T1000 (cell line): ENCODE data around the gene ALG9.
"Not testable (repeated sequence)": the region's sequence is repeated elsewhere in the genome, so short reads cannot be mapped to it uniquely, and the experiment has no call there.

ENCODE experiments used
- DNase-seq: peaks from one replicate; lab custom pipeline; 2025; ENCODE audit warnings: mixed read lengths; lab: John Stamatoyannopoulos, UW

Gene ALG9

DNA sequence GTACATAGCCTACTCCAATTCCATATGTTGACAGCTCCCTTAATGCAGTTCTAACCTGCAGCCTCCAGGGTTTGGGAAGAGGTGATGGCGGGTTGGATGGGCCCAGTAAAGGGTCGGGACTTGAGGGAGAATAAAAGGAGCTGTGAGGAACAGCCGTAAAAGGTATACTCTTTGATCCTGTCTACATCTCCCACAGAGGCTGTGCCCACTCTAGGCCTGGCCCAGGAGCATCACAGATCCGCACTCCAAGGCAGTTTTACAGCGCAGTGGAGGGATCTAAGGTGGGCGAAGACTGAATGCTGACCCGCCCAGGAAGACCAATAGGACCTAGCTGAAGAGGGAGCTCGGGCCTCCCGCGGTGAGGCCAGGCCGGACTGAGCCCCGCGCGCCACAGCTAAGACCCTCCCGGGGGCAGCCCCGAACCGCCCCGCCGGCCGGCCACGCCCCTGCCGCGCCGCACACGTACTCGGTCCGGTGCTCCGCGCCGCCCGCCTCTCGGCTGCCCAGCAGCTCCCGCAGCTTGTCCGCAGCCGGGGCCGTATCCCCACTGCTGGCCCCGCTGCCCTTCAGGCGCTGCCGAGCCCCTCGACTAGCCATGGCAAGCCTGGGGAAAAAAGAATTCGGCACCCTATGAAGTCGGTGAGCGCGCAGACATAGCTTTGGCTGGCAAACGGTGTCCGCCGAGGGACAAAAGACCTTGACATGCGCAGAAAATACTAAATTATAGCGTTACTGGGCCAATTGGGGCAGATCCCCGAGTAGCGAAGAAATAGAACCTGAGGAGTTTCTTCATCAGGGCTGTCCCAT, at the start of gene ALG9:
TSS of gene ALG9 (minus strand) at position 696 of the 807 bp plus-strand sequence. CDS start at position 597, 99 bp downstream.
- DNase-seq = peak; percentile 67

- DNase-seq = no peak
Observed at GRCh38 chr11:111920908-111921307, 49.5 kb upstream of the ALG9 start.

- no peak for DNase-seq
Observed at GRCh38 chr11:111918390-111919256, 47.2 kb upstream of the ALG9 start, which contains the start of gene C11orf52. Gene C11orf52, plus strand, starts transcription at chr11:111918913. Its CDS starts 60 bp downstream, at chr11:111918973.

DNA sequence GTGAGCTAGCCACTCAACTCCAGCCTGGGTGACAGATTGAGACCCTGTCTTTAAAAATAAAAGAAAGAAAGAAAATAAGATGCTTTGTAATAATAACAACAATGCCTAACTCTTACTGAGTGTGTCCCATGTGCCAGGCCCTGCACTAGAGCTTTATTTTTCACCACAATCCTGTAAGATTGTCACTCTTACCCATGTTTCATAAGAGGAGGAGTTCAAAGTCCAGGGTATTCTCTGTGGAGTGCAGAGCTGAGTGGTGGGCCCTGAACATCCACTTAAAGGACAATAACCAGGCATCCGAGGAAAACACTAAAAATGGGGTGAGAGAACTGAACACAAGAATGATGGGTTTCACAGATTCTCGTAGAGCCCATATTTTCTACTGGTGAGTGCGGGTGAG, 46.4 kb upstream of the ALG9 start:
- DNase-seq = no peak

GRCh38 chr11:111917312-111917711, 45.9 kb upstream of the ALG9 start:
- no peak for DNase-seq

DNA sequence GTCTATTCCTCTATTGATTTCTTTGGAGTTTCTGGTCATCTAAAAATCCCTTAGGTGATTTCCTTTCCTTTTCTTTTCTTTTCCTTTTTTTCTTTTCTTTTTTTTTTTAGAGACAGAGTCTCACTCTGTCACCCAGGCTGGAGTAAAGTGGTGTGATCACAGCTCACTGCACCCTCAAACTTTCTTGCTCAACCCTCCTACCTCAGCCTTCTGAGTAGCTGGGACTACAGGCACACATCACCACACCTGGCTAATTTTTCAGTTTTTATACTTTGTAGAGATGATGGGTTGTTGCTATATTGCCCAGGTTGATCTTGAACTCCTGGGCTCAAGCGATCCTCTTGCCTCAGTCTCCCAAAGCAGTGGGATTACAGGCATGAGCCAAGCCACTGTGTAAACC, 45.4 kb upstream of the ALG9 start:
- DNase-seq = no peak

DNA sequence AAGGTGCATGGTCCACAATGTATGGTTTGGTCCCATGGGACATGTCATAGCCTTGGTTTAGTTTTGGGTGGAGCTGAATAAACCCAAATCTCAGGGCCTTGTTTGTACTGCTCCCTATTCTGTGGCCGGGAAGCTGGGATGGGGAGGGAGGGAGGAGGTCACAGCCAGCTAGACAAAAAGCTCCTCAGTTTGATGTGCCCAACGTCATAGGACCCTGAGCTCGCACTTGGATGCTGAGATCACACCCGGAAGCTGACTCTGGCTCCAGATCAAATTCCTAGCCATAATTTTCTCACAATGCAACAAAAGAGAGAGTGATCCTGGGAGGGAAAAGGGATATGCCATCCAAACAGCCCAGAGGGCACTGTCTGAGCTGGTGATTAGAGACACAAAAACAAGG, 42.6 kb upstream of the ALG9 start:
- DNase-seq = no peak

DNA sequence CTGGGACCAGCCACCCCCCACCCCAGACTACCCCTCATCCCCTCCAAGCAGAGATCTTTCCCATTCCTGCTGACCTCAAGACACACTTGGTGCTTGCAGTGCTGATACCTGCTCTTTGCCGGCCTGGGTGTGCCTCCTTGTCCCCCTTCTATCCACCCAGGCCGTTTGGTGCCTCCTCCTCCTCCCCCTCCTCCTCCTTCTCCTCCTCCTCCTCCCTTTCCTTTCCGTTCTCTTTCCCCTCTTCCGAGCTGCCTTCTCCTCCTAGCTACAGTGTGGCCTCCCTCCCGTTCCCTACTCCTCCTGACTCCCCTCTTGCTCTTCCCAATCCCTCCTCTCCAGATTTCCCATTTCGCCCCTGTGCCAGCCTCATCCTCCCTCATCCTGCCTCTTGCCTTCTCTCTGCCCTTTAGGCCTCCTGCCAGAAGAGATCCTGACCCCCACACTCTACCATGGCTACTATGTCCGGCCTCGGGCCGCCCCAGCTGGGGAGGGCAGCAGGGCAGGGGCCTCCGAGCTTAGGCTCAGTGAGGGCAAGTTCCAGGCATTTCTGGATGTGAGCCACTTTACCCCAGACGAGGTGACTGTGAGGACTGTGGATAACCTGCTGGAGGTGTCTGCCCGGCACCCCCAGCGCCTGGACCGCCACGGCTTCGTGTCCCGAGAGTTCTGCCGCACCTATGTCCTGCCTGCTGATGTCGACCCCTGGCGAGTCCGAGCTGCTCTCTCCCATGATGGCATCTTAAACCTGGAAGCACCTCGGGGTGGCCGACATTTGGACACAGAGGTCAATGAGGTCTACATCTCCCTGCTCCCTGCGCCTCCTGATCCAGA, 41.9 kb upstream of the ALG9 start:
- DNase-seq = no peak

GRCh38 chr11:111912535-111912934, 41.2 kb upstream of the ALG9 start, which contains the start of gene HSPB2:
Gene HSPB2, plus strand, starts transcription at chr11:111912734. Its CDS starts 96 bp downstream, at chr11:111912830.
- no peak for DNase-seq

DNA sequence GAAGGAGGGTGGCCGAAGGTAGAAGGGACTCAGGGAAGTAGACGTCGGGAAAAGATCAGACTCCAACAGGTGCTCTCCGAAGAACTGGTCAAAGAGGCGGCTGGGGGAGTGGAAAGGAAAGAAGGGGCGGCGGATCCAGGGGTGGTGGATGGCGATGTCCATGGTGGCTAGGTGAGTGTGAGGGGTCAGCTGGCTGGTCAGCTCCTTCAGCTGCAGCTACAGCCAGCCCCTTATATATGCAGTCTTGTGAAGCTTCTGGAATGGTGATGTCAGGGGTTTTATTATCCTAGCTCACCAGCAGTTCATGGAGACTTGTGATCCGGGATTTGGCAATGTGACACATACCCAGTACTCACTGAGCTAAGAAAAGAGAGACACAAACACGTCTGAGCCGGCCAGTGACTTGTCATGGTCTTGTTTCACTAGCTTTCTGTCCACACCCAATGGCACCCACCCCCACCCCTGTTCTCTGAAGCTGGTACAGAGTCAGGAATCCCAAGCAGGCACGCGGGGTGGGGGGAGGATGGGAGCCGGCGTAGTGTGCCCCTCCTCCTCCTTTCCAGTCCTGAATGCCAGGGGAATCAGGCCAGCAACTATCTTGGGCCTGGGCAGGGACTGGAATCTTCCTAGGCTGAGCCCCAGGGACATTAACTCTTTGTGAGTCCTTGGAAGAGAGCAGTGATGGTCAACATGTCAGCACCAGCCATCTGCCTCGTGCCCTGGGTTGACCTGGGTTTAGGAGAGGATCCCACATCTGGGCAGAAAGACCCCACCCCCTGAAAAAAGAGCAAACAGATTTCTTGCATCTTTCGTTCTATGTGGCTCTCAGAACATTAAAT, 40.4 kb upstream of the ALG9 start, which contains the start of gene CRYAB:
TSS of gene CRYAB (minus strand) at position 208 of the 839 bp plus-strand sequence. CDS start at position 162, 46 bp downstream.
- DNase-seq = peak; percentile 42

GRCh38 chr11:111910676-111911562, 39.5 kb upstream of the ALG9 start:
- no peak for DNase-seq

DNA sequence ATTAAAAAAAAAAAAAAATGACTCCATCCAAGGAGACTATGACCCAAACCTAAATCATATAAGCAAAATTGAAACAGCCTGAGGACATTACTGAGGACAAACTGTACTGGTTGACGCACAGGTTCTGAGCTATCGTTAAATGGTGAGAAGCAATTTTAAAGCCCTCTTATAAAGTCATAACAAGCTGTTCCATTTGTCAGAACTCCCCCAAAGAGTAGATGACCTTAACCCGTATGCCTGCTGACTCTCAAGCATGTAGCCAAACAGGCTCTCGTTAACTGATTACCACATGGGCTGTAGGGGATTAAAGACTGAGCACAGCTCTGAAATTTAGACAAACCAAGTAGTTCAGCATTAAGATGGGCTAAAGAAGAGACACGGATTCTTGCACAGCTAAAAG, 38.0 kb upstream of the ALG9 start:
- no peak for DNase-seq

- DNase-seq = no peak
Observed at GRCh38 chr11:111908639-111909305, 37.4 kb upstream of the ALG9 start.

DNA sequence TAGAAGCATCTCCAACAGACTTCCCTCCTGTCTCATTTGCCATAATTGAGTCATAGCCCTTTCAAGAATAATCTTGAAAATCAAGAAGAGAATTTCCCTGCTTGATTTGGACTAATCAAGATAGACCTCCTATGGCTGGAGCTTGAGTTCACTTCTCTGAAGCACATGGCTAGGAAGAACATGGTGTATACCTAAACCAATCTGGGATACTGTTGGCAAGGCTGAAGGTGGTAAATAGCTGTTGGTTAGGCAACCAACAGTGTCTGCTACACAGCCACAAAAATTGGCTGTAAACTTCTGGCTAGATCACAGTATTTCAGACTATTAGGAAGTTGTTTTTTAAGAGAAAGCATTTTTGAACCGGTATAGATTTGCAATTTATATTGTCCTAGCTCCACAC, 35.3 kb upstream of the ALG9 start:
- no peak for DNase-seq

- DNase-seq = no peak
Observed at GRCh38 chr11:111905411-111905810, 34.0 kb upstream of the ALG9 start.

- DNase-seq = no peak
Observed at GRCh38 chr11:111886844-111887243, 15.5 kb upstream of the ALG9 start.

GRCh38 chr11:111886032-111886431, 14.7 kb upstream of the ALG9 start:
- DNase-seq = no peak

DNA sequence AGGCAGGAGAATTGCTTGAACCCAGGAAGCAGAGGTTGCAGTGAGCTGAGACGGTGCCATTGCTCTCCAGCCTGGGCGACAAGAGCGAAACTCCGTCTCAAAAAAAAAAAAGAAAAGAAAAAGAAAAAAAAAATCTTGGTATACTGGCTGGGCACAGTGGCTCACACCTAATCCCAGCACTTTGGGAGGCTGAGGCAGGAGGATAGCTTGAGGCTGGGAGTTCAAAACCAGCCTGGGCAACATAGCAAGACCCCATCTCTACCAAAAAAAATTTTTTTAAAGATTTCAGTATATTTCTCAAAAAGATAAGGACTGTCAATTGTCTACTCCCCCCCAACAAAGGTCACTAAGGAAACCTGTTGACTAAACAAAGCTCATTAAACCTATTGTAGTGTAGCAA, 13.7 kb upstream of the ALG9 start:
- not testable (repeated sequence) for DNase-seq

- DNase-seq = no peak
Observed at GRCh38 chr11:111882202-111882601, 10.8 kb upstream of the ALG9 start.
